ENCODE measurements around the gene JAKMIP2.
A peak's percentile ranks its signal among the peaks of the same experiment; 100 is the strongest.
"Not testable (repeated sequence)": the region's sequence is repeated elsewhere in the genome, so short reads cannot be mapped to it uniquely, and the experiment has no call there.

Gene JAKMIP2

GRCh38 chr5:147782110-147783028, at the start of gene JAKMIP2:
Gene JAKMIP2, minus strand, starts transcription at chr5:147782728. Its CDS starts 110,922 bp downstream, at chr5:147671806.
- peak; percentile 95 for DNase-seq

GRCh38 chr5:147831465-147831864, 48.9 kb upstream of the JAKMIP2 start, which contains the start of gene SPINK1:
Gene SPINK1, minus strand, starts transcription at chr5:147831671. Its CDS starts 94 bp downstream, at chr5:147831577.
- no peak for DNase-seq

- DNase-seq: no peak
Observed at GRCh38 chr5:147830035-147830434, 47.5 kb upstream of the JAKMIP2 start.

- not testable (repeated sequence) for DNase-seq
Observed at GRCh38 chr5:147827017-147827416, 44.5 kb upstream of the JAKMIP2 start.

GRCh38 chr5:147826361-147826760, 43.8 kb upstream of the JAKMIP2 start:
- no peak for DNase-seq

DNA sequence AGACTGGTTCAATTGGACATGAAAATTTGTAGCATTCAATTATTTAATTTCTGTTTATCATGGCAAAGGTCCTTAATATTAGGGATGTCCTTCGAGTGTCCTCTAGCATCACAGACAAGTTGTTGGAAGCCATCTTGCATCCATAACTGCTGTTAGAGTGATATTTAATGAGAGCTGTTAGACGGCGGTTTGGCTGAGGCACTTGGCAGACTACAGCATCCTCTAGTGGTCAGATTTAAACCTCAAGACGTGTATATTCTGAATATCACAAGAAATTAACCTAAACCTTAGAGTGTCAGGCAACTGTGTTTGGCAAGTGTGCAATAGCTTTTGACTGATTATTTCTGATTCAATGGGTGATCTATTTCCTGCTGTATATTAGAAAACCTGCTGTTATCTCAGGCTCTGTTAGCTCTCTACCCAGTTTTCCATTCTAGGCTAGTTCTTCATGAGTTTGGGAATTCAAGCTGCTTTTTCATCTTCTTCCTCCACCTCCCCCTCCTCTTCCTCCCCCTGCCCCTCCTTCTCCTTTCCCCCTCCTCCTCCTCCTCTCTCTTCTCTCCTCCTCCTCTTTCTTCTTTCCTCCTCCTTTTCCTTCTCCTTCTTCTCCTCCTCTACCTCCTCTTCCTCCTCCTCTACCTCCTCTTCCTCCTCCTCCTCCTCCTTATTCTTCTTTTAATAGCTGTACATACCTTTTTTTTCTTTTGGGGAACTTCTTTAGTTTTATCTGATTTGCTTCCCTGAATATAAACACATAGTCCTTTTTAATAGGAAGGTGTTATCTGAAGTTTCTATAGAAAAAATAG, 40.4 kb upstream of the JAKMIP2 start:
- peak; percentile 40 for DNase-seq

DNA sequence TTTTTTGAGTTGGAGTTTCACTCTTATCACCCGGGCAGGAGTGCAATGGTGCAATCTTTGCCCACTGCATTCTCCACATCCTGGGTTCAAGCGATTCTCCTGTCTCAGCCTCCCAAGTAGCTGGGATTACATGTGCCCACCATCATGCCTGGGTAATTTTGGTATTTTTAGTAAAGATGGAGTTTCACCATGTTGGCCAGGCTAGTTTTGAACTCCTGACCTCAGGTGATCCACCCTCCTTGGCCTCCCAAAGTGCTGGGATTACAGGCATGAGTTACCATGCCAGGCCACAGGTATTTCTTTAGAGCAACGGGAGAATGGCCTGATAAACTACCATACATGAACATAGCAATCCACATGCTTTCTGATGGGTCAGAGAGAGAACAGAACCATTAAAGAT, 39.7 kb upstream of the JAKMIP2 start:
- DNase-seq: not testable (repeated sequence)

GRCh38 chr5:147821766-147822165, 39.2 kb upstream of the JAKMIP2 start:
- DNase-seq: no peak

DNA sequence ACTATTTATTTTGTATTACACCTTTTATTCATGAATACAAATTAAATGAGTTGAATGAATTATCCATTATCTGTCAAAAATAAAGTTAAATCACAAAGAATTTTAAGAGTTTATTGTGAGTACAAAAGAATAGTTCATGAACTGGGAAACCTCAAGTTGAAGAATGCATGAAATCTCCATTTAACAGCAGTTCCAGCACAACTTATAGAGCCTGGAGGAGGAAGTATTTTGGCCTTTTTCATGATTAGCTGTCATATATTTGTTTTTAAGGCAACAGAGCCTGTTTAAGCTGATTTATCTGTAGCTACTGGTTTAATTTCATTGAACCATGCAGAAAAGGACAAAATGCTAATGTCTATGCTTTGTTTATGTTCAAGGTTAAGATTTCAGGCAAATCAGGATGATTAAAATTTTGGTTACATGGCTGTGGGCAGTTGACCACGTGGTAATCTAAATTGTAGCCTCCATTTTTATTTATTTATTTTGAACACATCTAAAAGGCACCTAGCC, 36.8 kb upstream of the JAKMIP2 start:
- DNase-seq: no peak

DNA sequence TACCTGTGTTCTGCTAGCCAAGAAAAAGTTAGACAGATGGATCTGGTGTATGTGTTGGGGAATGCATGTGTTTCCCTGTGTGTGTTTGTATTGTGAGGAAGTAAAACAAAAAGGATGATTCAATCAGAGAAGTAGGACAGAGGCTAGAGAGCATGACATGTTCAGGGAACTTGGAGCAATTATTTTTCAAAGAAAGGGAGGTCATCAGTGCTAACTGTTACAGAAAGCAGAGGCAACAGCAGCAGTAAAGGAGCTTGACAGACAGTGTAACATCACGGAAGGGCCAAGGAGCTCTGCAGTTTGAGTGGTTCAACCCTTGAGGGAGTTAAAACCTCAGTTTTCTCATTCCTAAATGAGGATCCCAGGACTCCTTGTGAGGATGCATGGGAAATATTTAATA, 35.8 kb upstream of the JAKMIP2 start:
- no peak for DNase-seq

GRCh38 chr5:147813696-147814095, 31.2 kb upstream of the JAKMIP2 start:
- no peak for DNase-seq

DNA sequence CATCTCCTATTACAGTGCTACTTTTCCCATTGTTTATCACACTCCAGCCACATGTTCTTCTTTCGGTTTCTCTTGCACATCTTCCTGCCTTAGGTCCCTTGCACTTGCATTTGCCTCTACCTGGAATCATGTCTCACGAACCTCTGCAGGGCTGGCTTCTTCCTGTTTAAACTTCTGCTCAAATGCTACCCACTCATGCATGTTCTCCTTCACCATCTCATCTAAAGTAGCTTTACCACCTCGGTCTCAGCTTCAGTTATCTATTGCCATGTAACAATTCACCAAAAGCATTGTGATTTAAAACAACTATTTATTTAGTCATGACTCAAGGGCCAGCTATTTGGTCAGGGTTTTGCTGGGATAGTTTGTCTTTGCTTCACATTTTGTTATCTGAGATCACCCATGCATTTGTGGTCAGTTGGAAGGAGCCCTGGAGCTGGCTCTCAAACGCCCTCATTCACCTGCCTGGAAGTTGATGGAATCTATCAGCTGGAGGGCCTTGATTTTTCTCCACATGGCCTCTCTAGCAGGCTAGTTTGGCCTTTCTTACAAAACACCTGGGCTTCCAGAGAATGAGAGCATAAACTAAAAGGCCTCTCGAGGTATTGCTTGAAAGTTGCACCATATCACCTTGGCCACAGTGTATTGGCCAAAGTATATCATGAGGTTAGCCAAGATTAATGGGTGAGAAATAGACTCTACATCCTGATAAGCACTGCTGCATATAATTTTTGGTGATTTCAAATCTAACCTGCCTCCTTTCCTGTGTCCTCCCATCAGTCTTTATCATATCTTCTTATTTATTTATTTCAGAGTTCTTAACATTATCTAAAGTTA, 27.5 kb upstream of the JAKMIP2 start:
- DNase-seq: no peak

GRCh38 chr5:147805030-147805454, 22.5 kb upstream of the JAKMIP2 start:
- DNase-seq: peak; percentile 72

DNA sequence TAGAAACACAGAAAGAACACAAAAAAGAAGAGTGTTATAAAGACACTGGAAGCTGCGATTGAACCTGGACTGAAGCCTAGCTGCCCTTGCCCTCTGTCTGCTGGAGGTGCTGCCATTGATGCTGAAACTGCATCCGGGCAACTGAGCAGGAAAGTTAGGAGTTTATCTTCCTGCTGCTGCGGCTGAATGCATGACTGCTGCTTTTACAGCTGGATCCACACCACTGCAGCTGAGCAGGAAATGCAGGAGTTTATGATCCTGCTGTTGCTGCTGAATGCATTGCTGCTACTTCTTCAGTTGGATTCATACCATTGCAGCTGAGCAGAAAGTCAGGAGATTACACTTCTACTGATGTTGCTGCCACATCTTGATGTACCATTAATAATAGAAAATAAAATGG, 21.8 kb upstream of the JAKMIP2 start:
- DNase-seq: no peak

GRCh38 chr5:147803926-147804325, 21.4 kb upstream of the JAKMIP2 start:
- DNase-seq: no peak

GRCh38 chr5:147803161-147803560, 20.6 kb upstream of the JAKMIP2 start:
- DNase-seq: not testable (repeated sequence)

GRCh38 chr5:147801461-147801860, 18.9 kb upstream of the JAKMIP2 start:
- DNase-seq: no peak

DNA sequence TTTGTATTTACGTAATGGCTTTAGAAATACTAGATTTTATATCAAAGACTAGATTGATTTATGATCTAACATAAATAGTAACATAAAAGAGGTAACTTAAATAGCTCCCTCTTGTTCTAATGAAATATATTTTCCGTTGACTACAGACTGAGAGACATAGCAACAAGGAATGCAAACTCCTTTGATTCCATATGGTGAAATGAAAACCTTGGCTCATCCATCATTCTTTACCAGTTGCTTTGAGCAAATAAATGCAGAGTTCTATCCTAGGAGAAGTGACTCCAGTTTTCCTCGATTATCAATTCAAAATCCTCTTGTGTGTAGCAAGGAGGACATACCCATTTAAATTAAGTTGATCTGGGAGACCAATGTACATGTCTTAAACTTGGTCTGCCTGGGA, 18.0 kb upstream of the JAKMIP2 start:
- DNase-seq: no peak

DNA sequence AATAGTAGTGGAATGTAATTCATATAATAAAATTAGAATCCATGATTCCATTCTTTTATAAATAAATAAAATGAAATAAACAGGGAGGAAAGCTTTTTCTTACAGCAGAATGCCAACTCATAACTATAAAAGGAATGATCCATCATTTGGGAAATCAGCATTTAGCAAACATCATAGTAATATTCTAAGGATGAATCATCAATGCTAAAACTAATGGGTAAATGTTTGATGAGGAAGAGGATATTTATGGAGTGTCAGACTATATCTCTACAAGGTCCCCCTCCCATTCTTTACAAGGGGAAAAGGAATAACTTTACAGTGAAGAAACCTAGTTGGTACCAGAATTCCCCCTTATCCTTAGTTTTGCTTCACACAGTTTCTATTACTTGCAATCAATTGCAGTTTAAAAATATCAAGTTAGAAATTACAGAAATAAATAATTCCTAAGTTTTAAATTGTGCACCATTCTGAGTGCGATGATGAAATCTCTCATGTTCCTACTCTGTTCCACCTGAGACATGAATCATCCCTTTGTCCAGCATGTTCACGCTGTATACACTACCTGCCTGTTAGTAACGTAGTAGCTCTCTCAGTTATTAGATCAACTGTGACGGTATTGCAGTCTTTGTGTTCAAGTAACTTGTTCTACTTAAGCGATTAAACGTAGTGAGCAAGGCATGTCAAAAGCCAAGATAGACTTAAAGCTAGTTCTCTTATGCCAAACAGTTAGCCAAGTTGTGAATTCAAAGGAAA, 14.2 kb upstream of the JAKMIP2 start:
- DNase-seq: no peak

- no peak for DNase-seq
Observed at GRCh38 chr5:147791181-147791580, 8.7 kb upstream of the JAKMIP2 start.

DNA sequence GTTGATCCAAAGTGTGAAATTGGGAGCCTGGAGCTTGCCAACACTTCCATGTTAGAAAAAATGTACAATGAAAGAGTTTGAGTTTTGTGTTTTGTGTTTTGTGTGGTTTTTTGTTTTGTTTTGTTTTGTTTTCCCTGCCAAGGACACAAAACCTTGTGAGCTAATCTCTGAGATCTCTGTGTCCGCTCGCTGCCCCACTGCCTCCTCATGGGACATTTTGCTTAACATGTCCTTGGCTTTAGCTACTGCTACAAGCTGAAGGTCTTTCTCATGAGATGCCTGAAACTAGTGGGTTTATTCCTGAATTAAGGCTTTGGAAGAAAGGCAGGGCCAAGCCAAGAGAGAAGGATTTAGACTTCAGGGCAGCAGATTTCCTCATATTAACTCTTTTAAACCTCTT, 7.3 kb upstream of the JAKMIP2 start:
- DNase-seq: no peak

GRCh38 chr5:147788023-147788422, 5.5 kb upstream of the JAKMIP2 start:
- no peak for DNase-seq
